NCI-H2196 treated with DMSO at 0.1 percent for 48 hours (cell line): Measurements from ENCODE around the gene ATP9A.

Experiments used
- DNase-seq: peaks from one replicate; lab custom pipeline; 2025; ENCODE audit not compliant: unreplicated experiment; lab: John Stamatoyannopoulos, UW

ATP9A gene

GRCh38 chr20:51604851-51605250, 163.3 kb downstream of the ATP9A start:
- no peak for DNase-seq

GRCh38 chr20:51602131-51602530, 166.1 kb downstream of the ATP9A start:
- DNase-seq, result no peak

- DNase-seq, result no peak
These were observed 167.2 kb downstream of the ATP9A start for GRCh38 chr20:51600950-51601349.

GRCh38 chr20:51600016-51600420, 168.2 kb downstream of the ATP9A start:
- DNase-seq, result no peak

GRCh38 chr20:51598556-51598955, 169.6 kb downstream of the ATP9A start:
- no peak for DNase-seq

GRCh38 chr20:51597389-51598231, 170.6 kb downstream of the ATP9A start:
- DNase-seq, result no peak

GRCh38 chr20:51596668-51597388, 171.4 kb downstream of the ATP9A start:
- DNase-seq, result no peak

GRCh38 chr20:51595744-51596143, 172.4 kb downstream of the ATP9A start:
- DNase-seq, result no peak

- DNase-seq, result no peak
These were observed 173.1 kb downstream of the ATP9A start for GRCh38 chr20:51595058-51595532.

GRCh38 chr20:51594236-51595057, 173.7 kb downstream of the ATP9A start:
- no peak for DNase-seq

- no peak for DNase-seq
These were observed 174.6 kb downstream of the ATP9A start for GRCh38 chr20:51593584-51593983.

- DNase-seq, result no peak
These were observed 175.6 kb downstream of the ATP9A start for GRCh38 chr20:51592564-51592963.

GRCh38 chr20:51591871-51592270, 176.3 kb downstream of the ATP9A start:
- DNase-seq, result no peak

GRCh38 chr20:51588762-51589161, 179.4 kb downstream of the ATP9A start:
- DNase-seq, result no peak

GRCh38 chr20:51587145-51587544, 181.0 kb downstream of the ATP9A start:
- DNase-seq, result no peak

GRCh38 chr20:51586005-51586440, 182.2 kb downstream of the ATP9A start:
- DNase-seq, result no peak

- no peak for DNase-seq
These were observed 183.0 kb downstream of the ATP9A start for GRCh38 chr20:51585148-51585547.

GRCh38 chr20:51584737-51585136, 183.5 kb downstream of the ATP9A start:
- DNase-seq, result no peak

- DNase-seq, result no peak
These were observed 184.1 kb downstream of the ATP9A start for GRCh38 chr20:51584116-51584515.

GRCh38 chr20:51583499-51583898, 184.7 kb downstream of the ATP9A start:
- no peak for DNase-seq

GRCh38 chr20:51583073-51583472, 185.1 kb downstream of the ATP9A start:
- no peak for DNase-seq
